ENCODE results near the gene KCNIP1.

DNA sequence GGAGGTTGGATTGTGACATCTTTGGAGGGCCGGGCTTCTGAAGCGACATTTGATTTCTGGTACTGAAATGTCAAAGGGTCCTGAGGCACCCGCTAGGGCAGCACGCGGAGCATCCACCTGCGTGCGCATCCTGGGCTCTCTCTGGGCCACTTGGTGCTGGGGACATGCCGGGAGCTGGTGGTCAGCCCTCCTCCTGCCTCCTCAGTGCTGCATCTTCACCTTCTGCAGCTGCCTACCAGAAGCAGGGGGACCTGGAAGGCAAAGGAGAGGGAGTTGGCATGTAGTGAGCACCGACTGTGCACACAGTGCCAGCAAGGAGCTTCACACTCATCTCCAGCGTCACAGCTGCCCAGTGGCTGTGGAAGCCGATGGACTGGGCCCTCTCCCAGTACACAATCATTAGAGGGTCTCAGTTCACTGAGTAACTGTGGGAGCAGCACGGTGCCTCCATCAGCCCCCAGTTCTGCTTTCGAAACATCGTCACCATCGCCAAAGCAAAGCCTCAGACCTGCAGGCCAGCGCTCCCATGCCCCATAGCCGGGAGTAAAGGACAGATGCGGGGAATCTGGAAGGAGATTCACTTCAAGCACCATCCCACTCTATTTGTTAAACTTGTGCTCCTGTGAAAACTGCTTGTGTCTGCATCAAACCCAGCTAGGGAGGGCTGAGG is 138.4 kb downstream of the KCNIP1 start:
- no peak for TF ChIP-seq POLR2AphosphoS5 (IDR thresholded peaks at IDR 0.05)
- TF ChIP-seq, protein P1, sequence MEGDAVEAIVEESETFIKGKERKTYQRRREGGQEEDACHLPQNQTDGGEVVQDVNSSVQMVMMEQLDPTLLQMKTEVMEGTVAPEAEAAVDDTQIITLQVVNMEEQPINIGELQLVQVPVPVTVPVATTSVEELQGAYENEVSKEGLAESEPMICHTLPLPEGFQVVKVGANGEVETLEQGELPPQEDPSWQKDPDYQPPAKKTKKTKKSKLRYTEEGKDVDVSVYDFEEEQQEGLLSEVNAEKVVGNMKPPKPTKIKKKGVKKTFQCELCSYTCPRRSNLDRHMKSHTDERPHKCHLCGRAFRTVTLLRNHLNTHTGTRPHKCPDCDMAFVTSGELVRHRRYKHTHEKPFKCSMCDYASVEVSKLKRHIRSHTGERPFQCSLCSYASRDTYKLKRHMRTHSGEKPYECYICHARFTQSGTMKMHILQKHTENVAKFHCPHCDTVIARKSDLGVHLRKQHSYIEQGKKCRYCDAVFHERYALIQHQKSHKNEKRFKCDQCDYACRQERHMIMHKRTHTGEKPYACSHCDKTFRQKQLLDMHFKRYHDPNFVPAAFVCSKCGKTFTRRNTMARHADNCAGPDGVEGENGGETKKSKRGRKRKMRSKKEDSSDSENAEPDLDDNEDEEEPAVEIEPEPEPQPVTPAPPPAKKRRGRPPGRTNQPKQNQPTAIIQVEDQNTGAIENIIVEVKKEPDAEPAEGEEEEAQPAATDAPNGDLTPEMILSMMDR (IDR thresholded peaks at IDR 0.05): no peak
- no peak for TF ChIP-seq POLR2A (IDR thresholded peaks at IDR 0.05)
- TF ChIP-seq EP300 (IDR thresholded peaks at IDR 0.05): no peak

Measured in stomach (tissue), 4 donors.